IMR-90 (cell line): ENCODE results near the gene SLC22A24. TPM values are rescaled to one million over a fixed set of nuclear protein-coding genes. Genes with fewer than 3 reads are reported as not detected.

Experiments used
- ATAC-seq: fragments of 200-7000 bp; cut with Tn5 transposase; 2 replicates; pipeline ENCODE4 v1.9.1; 2020; ENCODE audit warnings: low read depth, mild to moderate bottlenecking, moderate library complexity
- BruUV-seq: library from RNA; stranded (reverse); fragments of 400-500 nt; replicated peaks from 2 replicates; lab custom pipeline; 2021; lab: Mats Ljungman, UMichigan
- CTCF ChIA-PET: fragments of 300-600 bp; formaldehyde crosslinking; extraction: SDS; loops from one replicate; lab custom pipeline; 2021; ENCODE audit warnings: antibody characterized with exemption; lab: Yijun Ruan, JAX
- POLR2A ChIA-PET: fragments of 300-600 bp; sonication (Branson Sonifier 250); formaldehyde crosslinking; loops from one replicate; lab custom pipeline; 2022; ENCODE audit warnings: antibody characterized with exemption; ENCODE audit not compliant: unreplicated experiment; lab: Charles Lee
- DNase-seq: peaks from one replicate; pipeline ENCODE4 v3.0.0; 2013
- H2AFZ ChIP-seq: replicated peaks from 2 replicates; pipeline ENCODE3; 2013; ENCODE audit warnings: low read length, mild to moderate bottlenecking; ENCODE audit not compliant: poor library complexity
- H2AK5ac ChIP-seq: 2 replicates; pipeline ENCODE4 v1.6.1; 2013; ENCODE audit warnings: low read depth, low read length, inconsistent platforms
- H2AK9ac ChIP-seq: replicated peaks from 2 replicates; pipeline ENCODE3; 2013; ENCODE audit warnings: mild to moderate bottlenecking, low read depth, low read length, moderate library complexity; ENCODE audit not compliant: poor library complexity
- H2BK120ac ChIP-seq: 2 replicates; pipeline ENCODE4 v1.6.1; 2013; ENCODE audit warnings: low read depth, low read length, inconsistent platforms
- H2BK15ac ChIP-seq: 3 replicates; pipeline ENCODE4 v1.6.1; 2013; ENCODE audit warnings: low read depth, low read length, inconsistent platforms
- H2BK20ac ChIP-seq: 2 replicates; pipeline ENCODE4 v1.6.1; 2013; ENCODE audit warnings: low read depth, mild to moderate bottlenecking, inconsistent platforms, low read length, moderate library complexity
- H2BK5ac ChIP-seq: 2 replicates; pipeline ENCODE4 v1.6.1; 2013; ENCODE audit warnings: mild to moderate bottlenecking, low read depth, low read length, inconsistent platforms; ENCODE audit not compliant: poor library complexity, severe bottlenecking
- H3K14ac ChIP-seq: replicated peaks from 2 replicates; pipeline ENCODE4 v1.6.1; 2013; ENCODE audit warnings: low read depth, low read length, inconsistent platforms
- H3K18ac ChIP-seq: 2 replicates; pipeline ENCODE4 v1.6.1; 2013; ENCODE audit warnings: low read depth, low read length, control low read depth
- H3K23ac ChIP-seq: 2 replicates; pipeline ENCODE4 v1.6.1; 2013; ENCODE audit warnings: low read depth, low read length, inconsistent platforms
- H3K27ac ChIP-seq: 2 replicates; pipeline ENCODE4 v1.5.1; 2013; ENCODE audit warnings: mild to moderate bottlenecking, control low read depth, low read length; ENCODE audit not compliant: insufficient read depth
- H3K27me3 ChIP-seq: 2 replicates; pipeline ENCODE4 v1.6.1; 2013; ENCODE audit warnings: low read length; ENCODE audit not compliant: control insufficient read depth, insufficient read depth
- H3K36me3 ChIP-seq: 2 replicates; pipeline ENCODE4 v1.6.1; 2013; ENCODE audit warnings: low read length, mixed read lengths; ENCODE audit not compliant: control insufficient read depth, insufficient read depth
- H3K4ac ChIP-seq: 2 replicates; pipeline ENCODE4 v1.6.1; 2013; ENCODE audit warnings: low read depth, low read length, inconsistent platforms
- H3K4me1 ChIP-seq: 2 replicates; pipeline ENCODE4 v1.6.1; 2013; ENCODE audit warnings: low read length, mixed read lengths; ENCODE audit not compliant: control insufficient read depth, insufficient read depth
- H3K4me2 ChIP-seq: 2 replicates; pipeline ENCODE4 v1.6.1; 2013; ENCODE audit warnings: low read depth, mild to moderate bottlenecking, control low read depth, low read length, moderate library complexity
- H3K4me3 ChIP-seq: 2 replicates; pipeline ENCODE4 v1.5.1; 2013; ENCODE audit warnings: low read depth, mild to moderate bottlenecking, control low read depth, low read length, moderate library complexity; ENCODE audit not compliant: insufficient read depth
- H3K56ac ChIP-seq: 2 replicates; pipeline ENCODE4 v1.6.1; 2013; ENCODE audit warnings: low read length, inconsistent platforms; ENCODE audit not compliant: insufficient read depth; ENCODE audit errors: extremely low read depth
- H3K79me1 ChIP-seq, 2 experiments: 2 replicates each; pipeline ENCODE4 v1.6.1; 2013; ENCODE audit warnings: low read length in 2 of 2, inconsistent platforms in 1 of 2, low read depth in 1 of 2
- H3K9ac ChIP-seq: 2 replicates; pipeline ENCODE4 v1.6.1; 2013; ENCODE audit warnings: low read depth, low read length, control low read depth
- H3K9me1 ChIP-seq: 2 replicates; pipeline ENCODE4 v1.6.1; 2013; ENCODE audit warnings: low read length, inconsistent platforms; ENCODE audit not compliant: insufficient read depth
- H3K9me3 ChIP-seq: 2 replicates; pipeline ENCODE4 v1.6.1; 2013; ENCODE audit warnings: low read length; ENCODE audit not compliant: control insufficient read depth, insufficient read depth
- H4K20me1 ChIP-seq: 2 replicates; pipeline ENCODE4 v1.6.1; 2013; ENCODE audit warnings: low read length, inconsistent platforms; ENCODE audit not compliant: insufficient read depth
- H4K5ac ChIP-seq: 2 replicates; pipeline ENCODE4 v1.6.1; 2013; ENCODE audit warnings: mild to moderate bottlenecking, low read depth, low read length, control low read depth
- H4K8ac ChIP-seq, 2 experiments: 2 replicates each; pipeline ENCODE4 v1.6.1; 2013; ENCODE audit warnings: low read depth in 2 of 2, low read length in 2 of 2, control low read depth in 1 of 2, inconsistent platforms in 1 of 2
- H4K91ac ChIP-seq: 2 replicates; pipeline ENCODE4 v1.6.1; 2013; ENCODE audit warnings: low read depth, low read length, inconsistent platforms; ENCODE audit not compliant: insufficient read depth
- BHLHE40 ChIP-seq: fragments of 150-350 bp; IDR thresholded peaks from 2 replicates; pipeline ENCODE4 v1.6.1; 2016; ENCODE audit warnings: mild to moderate bottlenecking, low read depth, low read length
- CTCF ChIP-seq: conservative IDR thresholded peaks from 2 replicates; pipeline ENCODE4 v1.5.1; 2012; ENCODE audit warnings: mild to moderate bottlenecking, low read depth, low read length, improper control_type of control experiment
- ELK1 ChIP-seq: fragments of 150-350 bp; IDR thresholded peaks from 2 replicates; pipeline ENCODE4 v1.6.1; 2016; ENCODE audit warnings: low read depth, mild to moderate bottlenecking, low read length, moderate library complexity, borderline replicate concordance
- FOS ChIP-seq: fragments of 150-350 bp; IDR thresholded peaks from 2 replicates; pipeline ENCODE4 v1.6.1; 2016; ENCODE audit warnings: low read depth, low read length
- RFX5 ChIP-seq: IDR thresholded peaks from 2 replicates; pipeline ENCODE4 v1.8.0; 2012; ENCODE audit warnings: low read depth, mild to moderate bottlenecking, low read length, moderate library complexity
- USF2 ChIP-seq: fragments of 150-350 bp; IDR thresholded peaks from 2 replicates; pipeline ENCODE4 v1.6.1; 2017; ENCODE audit warnings: mild to moderate bottlenecking, antibody characterized with exemption, low read length, low read depth
- WGBS, 2 experiments: methylation state at CpG; one replicate each; pipeline versions ENCODE4 v1.1.5 to v1.1.7; 2013; ENCODE audit warnings: missing lambda C conversion rate in 2 of 2; ENCODE audit not compliant: insufficient read length in 1 of 2; ENCODE audit errors: extremely low coverage in 2 of 2; 5-methylcytosine and 5-hydroxymethylcytosine counted together
- dilution Hi-C: fragments of 300-500 bp; cut with HindIII; formaldehyde crosslinking; loops from one replicate; pipeline ENCODE4 v1.14.3; 2018; ENCODE audit warnings: low sequenced_read_pairs; ENCODE audit not compliant: unreplicated experiment
- in situ Hi-C: fragments of 300-500 bp; cut with MboI; formaldehyde crosslinking; loops from 3 replicates; pipeline ENCODE4 v1.14.3; 2019; ENCODE audit warnings: low sequenced_read_pairs, inconsistent platforms, mixed read lengths
- intact Hi-C: fragments of 100-400 bp; cut with micrococcal nuclease; formaldehyde crosslinking; loops from 2 replicates; pipeline ENCODE4 v1.10.0; 2022
- polyA plus RNA-seq, 3 experiments: library from polyadenylated mRNA; depleted of rRNA; stranded (reverse); fragments of >200 nt; gene quantifications; 2 replicates each; pipeline ENCODE4 v1.2.3, GENCODE V29; 2012; ENCODE audit warnings: low replicate concordance in 1 of 3
- total RNA-seq: library from RNA; depleted of rRNA; stranded (reverse); fragments of >200 nt; gene quantifications from 2 replicates; pipeline ENCODE4 v1.2.3, GENCODE V29; 2012

Gene SLC22A24
- total and polyA plus RNA-seq, 2 of the 4 experiments (the other 2 are of a cell fraction) = not detected

- intact Hi-C loops = no loop called here
- no peak overlapping the region for H3K4me3 ChIP-seq
These were observed 63.3 kb downstream of the SLC22A24 start for GRCh38 chr11:63080682-63081081.

More at GRCh38 chr11:63080682-63081081, 63.3 kb downstream of the SLC22A24 start:
- no peak overlapping the region for H4K91ac ChIP-seq
- no peaks in the 10 kb centered on the region for H4K20me1 ChIP-seq
- H3K27me3 ChIP-seq = no peaks in the 10 kb centered on the region
- no peak overlapping the region for H2BK5ac ChIP-seq
- no peaks in the 10 kb centered on the region for H3K36me3 ChIP-seq
- H2BK20ac ChIP-seq = no peak overlapping the region
- BruUV-seq = no TSS peak
- H4K8ac ChIP-seq = no peak overlapping the region
- H2AK9ac ChIP-seq = no peak overlapping the region
- no peak overlapping the region for H3K4me2 ChIP-seq
- H2BK120ac ChIP-seq = no peak overlapping the region
- DNase-seq = no peak
- dilution Hi-C loops = no loop called here
- H2AFZ ChIP-seq = no peak overlapping the region
- H2AK5ac ChIP-seq = no peak overlapping the region
- no peak overlapping the region for H3K56ac ChIP-seq
- ChIA-PET CTCF (no interaction called here), POLR2A (no interaction called here)
- H2BK15ac ChIP-seq = no peak overlapping the region
- 67% methylated on average over 1 of the region's 2 CpGs; no CpG with 5 or more reads in 1 of the 2 experiments for WGBS, 2 experiments
- no peak overlapping the region for H3K4ac ChIP-seq
- H3K9ac ChIP-seq = no peak overlapping the region
- no peaks in the 10 kb centered on the region for H3K79me1 ChIP-seq
- no peaks in the 10 kb centered on the region for H3K4me1 ChIP-seq
- in situ Hi-C loops = no loop called here
- H3K27ac ChIP-seq = no peak overlapping the region
- H3K18ac ChIP-seq = no peak overlapping the region
- H3K9me3 ChIP-seq = no peaks in the 10 kb centered on the region
- no peak overlapping the region for H3K14ac ChIP-seq
- no peak for ATAC-seq
- no peak overlapping the region for H4K5ac ChIP-seq
- H3K9me1 ChIP-seq = no peaks in the 10 kb centered on the region
- H3K23ac ChIP-seq = no peak overlapping the region
- TF ChIP-seq USF2 (no peak), CTCF (no peak), BHLHE40 (no peak), FOS (no peak), ELK1 (no peak), RFX5 (no peak)
